HG03025 (cell line): Measurements from ENCODE around the gene DNAH9.
"Not testable (repeated sequence)": the region's sequence is repeated elsewhere in the genome, so short reads cannot be mapped to it uniquely, and the experiment has no call there.

Source experiments
- ATAC-seq: cut with Tn5 transposase; IDR thresholded peaks from one replicate; pipeline ENCODE4 v1.9.1; 2021; ENCODE audit warnings: mild to moderate bottlenecking, moderate library complexity; ENCODE audit not compliant: unreplicated experiment, low FRiP score

Gene DNAH9

DNA sequence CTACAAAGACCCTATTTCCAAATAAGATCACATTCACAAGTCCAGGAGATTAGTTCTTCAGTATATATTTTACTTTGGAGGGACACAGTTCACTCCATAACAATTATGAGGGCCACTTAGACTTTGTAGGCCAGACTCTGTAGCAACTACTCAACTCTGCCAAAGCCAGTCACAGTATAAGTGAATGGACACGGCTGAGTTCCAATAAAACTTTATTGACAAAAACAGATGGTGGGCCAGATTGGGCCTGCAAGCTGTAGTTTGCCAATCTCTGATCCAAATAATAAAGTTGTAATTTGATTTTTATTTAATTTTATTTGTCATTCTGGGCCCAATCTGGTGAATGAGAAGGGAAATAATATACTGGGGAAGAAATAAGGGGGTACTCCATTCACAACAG is 297.9 kb downstream of the DNAH9 start:
- no peak for ATAC-seq

GRCh38 chr17:11898526-11899235 is 300.4 kb downstream of the DNAH9 start:
- ATAC-seq = no peak

GRCh38 chr17:11899537-11899942 is 301.3 kb downstream of the DNAH9 start:
- ATAC-seq = no peak

DNA sequence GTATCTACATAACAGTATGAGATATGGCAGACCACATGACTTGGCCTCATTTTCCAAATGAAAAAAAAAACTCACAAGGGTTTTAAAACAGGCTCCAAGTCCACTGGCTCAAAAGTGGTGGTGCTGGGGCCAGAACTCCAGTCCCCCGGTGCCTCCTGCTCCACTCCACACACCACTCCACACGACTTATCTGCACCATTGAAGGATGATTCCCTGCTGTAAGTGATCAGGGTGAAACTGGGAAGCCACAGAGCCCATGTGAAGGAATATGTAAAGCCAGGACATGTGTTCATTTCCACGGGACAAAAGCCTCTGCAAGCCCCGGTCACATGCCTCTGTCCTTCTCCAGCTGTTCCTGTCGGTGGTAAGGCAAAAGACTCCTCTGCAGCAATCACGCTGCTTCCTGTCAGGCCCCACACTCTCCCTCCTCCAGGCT is 301.8 kb downstream of the DNAH9 start:
- ATAC-seq = no peak

- no peak for ATAC-seq
These were observed 302.4 kb downstream of the DNAH9 start for GRCh38 chr17:11900655-11901054.

GRCh38 chr17:11901931-11902330 is 303.7 kb downstream of the DNAH9 start:
- ATAC-seq = no peak

DNA sequence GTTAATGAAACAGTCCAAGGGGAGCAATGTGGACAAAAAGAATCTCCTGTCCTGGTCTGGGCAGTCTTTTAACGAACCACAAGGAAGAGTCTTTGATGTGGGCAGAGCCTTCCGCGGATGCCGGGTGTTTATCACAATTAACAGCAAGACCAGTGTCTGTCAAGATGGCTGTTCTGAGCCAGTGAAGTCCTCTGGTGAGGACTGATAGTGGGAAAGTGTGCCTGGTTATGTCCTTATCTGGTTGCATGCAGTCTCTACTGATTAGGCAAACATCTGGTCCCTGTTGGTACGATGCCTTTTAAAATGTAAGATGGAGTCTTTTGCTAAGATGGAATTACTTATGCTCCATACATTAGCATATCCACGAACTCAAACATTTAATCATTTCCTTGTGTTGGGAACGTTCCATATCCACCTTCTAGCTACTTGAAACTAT is 310.5 kb downstream of the DNAH9 start:
- no peak for ATAC-seq

- ATAC-seq = no peak
These were observed 311.1 kb downstream of the DNAH9 start for GRCh38 chr17:11909348-11909747.

DNA sequence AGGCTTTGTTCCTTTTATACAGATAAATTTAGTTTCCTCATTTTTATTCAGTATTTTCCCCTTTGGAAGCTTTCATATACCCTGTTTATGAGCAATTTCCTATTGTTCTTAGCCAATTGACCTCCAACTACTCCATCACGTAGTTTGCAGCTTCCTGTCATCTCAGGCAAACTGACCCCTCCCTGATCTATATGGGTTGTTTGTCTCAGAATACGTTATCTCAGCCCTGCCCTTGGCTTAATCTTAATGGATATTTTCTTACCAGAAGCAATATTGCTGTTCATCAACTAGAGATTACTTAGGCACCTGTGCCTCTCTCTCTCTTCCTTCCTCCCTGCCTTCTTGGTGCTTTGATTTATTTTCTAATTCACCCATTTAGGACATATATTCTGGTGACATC is 317.8 kb downstream of the DNAH9 start:
- ATAC-seq = no peak

DNA sequence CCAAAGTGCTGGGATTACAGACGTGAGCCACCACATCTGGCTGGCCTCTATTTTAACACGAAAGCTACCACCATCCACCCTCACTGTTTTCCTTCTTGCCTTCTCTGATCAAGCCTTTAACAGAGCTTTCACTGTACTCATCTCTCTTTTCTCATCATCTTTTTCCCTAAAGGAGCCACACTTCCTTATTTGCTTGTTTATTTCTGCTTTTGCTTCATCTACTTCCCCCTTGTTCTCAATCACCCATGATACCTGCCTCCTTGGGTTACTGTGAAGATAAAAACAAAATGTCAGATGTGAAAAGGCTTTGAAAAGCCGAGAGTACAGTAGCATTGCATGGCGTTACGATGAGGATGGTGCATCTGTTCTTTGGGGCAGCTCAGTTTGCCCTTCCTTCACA is 319.1 kb downstream of the DNAH9 start:
- no peak for ATAC-seq

GRCh38 chr17:11921296-11921695 is 323.0 kb downstream of the DNAH9 start:
- ATAC-seq = no peak

DNA sequence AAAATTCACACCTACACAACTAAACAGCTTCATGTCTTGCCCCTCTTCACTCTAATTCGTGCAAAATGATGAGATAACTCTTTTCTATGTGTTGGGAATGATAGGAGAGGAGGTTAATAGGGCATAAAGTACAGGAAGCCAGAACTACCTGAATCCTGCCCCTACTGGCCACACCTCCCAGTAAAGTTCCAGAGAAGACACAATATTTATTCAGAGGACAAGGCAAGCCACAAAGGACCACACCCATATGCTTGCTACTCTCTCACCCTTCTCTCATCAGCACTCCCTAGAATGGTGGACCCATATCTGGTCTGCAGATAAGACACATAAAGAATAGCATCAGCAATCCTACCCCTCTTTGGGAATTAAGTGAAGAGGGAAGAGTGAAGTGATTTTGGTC is 324.4 kb downstream of the DNAH9 start:
- no peak for ATAC-seq

- no peak for ATAC-seq
These were observed 325.8 kb downstream of the DNAH9 start for GRCh38 chr17:11924076-11924475.

GRCh38 chr17:11925262-11926021 is 327.2 kb downstream of the DNAH9 start:
- no peak for ATAC-seq

GRCh38 chr17:11928436-11928835 is 330.2 kb downstream of the DNAH9 start:
- ATAC-seq = no peak

DNA sequence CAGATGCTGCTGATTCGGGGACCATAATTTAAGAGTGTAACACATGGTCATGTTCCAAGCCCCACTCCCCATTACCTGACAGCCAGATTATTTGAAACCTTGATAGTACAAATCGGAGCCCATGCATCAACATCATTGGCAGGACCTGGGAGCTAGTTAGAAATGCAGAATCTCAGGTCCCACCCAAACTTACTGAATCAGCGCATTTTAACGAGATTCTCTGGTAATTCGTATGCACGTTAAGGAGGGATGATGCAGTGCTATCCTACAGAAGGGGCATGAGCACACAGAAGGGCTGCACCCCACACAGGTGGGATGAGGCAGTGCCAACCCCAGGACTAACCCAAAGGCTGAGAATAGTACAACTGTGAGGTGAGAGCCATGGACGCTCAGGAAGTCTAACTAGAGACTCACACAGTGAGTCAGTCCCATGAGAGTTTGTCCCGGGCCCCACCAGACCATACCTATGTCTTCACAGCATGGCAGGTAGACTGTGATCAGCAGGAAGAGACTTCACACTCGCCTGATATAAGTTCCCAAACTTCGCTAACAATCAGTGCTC is 334.1 kb downstream of the DNAH9 start:
- ATAC-seq = no peak

DNA sequence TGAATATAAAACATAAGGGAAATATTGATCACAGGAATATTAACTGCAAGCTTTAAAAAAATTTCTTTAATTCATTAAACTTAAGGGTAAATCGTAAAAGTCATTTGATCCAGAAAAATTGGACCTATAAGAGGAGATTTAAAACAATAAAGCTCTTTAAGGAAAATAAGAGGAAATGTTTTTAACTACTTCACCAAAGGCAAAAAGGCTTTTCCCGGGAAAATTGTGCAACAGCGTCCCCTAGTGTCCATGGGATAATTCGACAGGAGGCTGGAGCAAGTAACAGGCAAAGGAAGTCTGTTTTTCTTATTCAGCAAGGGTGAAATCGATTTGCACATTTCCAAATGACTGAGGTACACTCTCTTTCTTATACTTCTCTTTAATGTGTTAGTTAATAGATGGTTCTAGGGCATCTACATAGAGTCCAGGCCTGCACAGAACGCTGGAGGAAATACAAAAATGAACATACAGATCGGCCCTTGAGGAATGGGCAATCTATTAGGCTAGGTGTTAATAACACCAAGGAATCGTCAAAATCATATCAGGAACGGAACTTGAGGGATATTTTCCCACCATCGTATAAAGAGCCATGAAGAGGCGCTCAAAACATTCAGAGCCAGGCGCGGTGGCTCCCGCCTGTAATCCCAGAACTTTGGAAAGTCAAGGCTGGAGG is 337.6 kb downstream of the DNAH9 start:
- no peak for ATAC-seq

DNA sequence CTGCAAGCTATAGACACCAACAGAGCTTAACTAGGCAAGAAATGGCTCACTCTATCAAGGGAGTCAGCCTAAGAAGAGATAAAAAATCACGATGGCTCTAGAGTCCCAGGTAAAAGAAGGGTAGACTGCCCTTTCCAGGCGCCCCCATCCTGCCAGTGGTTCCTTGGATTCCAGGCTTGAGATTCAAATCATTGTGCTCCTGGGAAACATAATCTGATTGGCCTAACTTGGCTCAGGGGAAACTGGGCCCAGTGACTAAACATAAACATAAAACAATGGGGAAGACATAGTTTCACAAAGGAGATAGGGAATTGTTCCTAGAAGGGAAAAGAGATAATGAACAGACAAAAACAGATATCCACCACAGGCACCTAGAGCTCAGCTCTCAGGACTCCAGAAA is 342.6 kb downstream of the DNAH9 start:
- no peak for ATAC-seq

- not testable (repeated sequence) for ATAC-seq
These were observed 344.8 kb downstream of the DNAH9 start for GRCh38 chr17:11943086-11943485.

GRCh38 chr17:11943759-11944347 is 345.6 kb downstream of the DNAH9 start:
- ATAC-seq = no peak

- ATAC-seq = no peak
These were observed 346.3 kb downstream of the DNAH9 start for GRCh38 chr17:11944587-11944986.
